Central memory CD4-positive, alpha-beta T cell (primary cell): ENCODE results near the gene RNF220.

Experiments used
- DNase-seq: peaks from one replicate; pipeline ENCODE4 v3.0.0; 2022
- total RNA-seq, 3 experiments: gene quantifications; one replicate each; lab custom pipeline; 2026; lab: John Stamatoyannopoulos, UW

Gene RNF220
- total RNA-seq = 91.4 to 123 (median 119) reads per million in 3 experiments

GRCh38 chr1:44405031-44405797, at the start of gene RNF220:
Gene RNF220, plus strand, starts transcription at chr1:44405255.
- DNase-seq = peak; percentile 25

GRCh38 chr1:44355582-44356305, 49.3 kb upstream of the RNF220 start:
- DNase-seq = no peak

GRCh38 chr1:44357710-44358109, 47.3 kb upstream of the RNF220 start:
- DNase-seq = no peak

GRCh38 chr1:44359234-44359935, 45.7 kb upstream of the RNF220 start:
- no peak for DNase-seq

GRCh38 chr1:44361478-44361877, 43.6 kb upstream of the RNF220 start:
- no peak for DNase-seq

GRCh38 chr1:44366371-44366975, 38.6 kb upstream of the RNF220 start:
- no peak for DNase-seq

GRCh38 chr1:44367944-44368343, 37.1 kb upstream of the RNF220 start:
- DNase-seq = no peak

GRCh38 chr1:44368471-44369151, 36.4 kb upstream of the RNF220 start:
- DNase-seq = no peak

GRCh38 chr1:44371206-44371605, 33.8 kb upstream of the RNF220 start:
- DNase-seq = no peak

GRCh38 chr1:44375547-44375946, 29.5 kb upstream of the RNF220 start:
- no peak for DNase-seq

- peak; percentile 16 for DNase-seq
Observed at GRCh38 chr1:44377925-44378784, 26.9 kb upstream of the RNF220 start.

GRCh38 chr1:44380666-44381177, 24.3 kb upstream of the RNF220 start:
- no peak for DNase-seq

- DNase-seq = no peak
Observed at GRCh38 chr1:44388551-44388950, 16.5 kb upstream of the RNF220 start.

GRCh38 chr1:44389437-44389836, 15.6 kb upstream of the RNF220 start:
- no peak for DNase-seq

- no peak for DNase-seq
Observed at GRCh38 chr1:44390277-44390676, 14.8 kb upstream of the RNF220 start.

- no peak for DNase-seq
Observed at GRCh38 chr1:44401256-44402228, 3.5 kb upstream of the RNF220 start.

- peak; percentile 18 for DNase-seq
Observed at GRCh38 chr1:44405798-44406736, 1.0 kb downstream of the RNF220 start.

GRCh38 chr1:44406737-44407429, 1.8 kb downstream of the RNF220 start:
- DNase-seq = no peak
